Thyroid gland (tissue), 4 donors: ENCODE data around the gene HSPA1L.
"Not testable (repeated sequence)": the region's sequence is repeated elsewhere in the genome, so short reads cannot be mapped to it uniquely, and the experiment has no call there.

Experiments
- POLR2A ChIP-seq, 2 donors: fragments of 450-650 bp; IDR thresholded peaks; one replicate each; pipeline ENCODE4 v1.6.1; 2017; ENCODE audit warnings: antibody characterized with exemption in 2 of 2, mild to moderate bottlenecking in 2 of 2, moderate library complexity in 1 of 2
- TF ChIP-seq, protein P1 (sequence below), 6 experiments: fragments of 200-600 bp in 3 of 6; fragments of 450-650 bp in 3 of 6; sonication (generic) in 3 of 6; IDR thresholded peaks; one replicate each; pipeline ENCODE4 v1.5.1; 2016 to 2019; ENCODE audit warnings: antibody characterized with exemption in 6 of 6, mild to moderate bottlenecking in 2 of 6, inconsistent platforms in 1 of 6, moderate library complexity in 1 of 6

DNA sequence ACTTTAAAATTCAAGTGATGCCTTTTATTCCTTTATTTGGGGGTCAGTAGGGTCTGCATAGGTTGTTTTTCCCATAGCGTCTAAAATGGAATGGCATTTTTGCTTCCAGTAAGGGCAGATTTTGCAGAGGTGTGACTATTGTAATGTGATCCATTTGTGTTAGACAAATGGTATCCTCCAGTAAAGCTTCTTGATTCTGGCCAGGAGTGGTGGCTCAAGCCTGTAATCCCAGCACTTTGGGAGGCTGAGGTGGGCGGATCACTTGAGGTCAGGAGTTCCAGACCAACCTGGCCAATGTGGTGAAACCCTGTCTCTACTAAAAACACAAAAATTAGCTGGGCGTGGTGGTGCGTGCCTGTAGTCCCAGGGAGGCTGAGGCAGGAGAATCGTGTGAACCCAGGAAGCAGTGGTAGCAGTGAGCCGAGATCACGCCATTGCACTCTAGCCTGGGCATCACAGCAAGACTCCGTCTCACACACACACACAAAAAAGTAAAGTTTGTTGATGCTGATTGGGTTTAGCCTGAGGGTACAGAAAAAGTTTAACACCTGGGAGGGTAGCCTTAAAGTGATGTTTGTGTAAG lies 2.9 kb upstream of the HSPA1L start:
- TF ChIP-seq, protein P1, sequence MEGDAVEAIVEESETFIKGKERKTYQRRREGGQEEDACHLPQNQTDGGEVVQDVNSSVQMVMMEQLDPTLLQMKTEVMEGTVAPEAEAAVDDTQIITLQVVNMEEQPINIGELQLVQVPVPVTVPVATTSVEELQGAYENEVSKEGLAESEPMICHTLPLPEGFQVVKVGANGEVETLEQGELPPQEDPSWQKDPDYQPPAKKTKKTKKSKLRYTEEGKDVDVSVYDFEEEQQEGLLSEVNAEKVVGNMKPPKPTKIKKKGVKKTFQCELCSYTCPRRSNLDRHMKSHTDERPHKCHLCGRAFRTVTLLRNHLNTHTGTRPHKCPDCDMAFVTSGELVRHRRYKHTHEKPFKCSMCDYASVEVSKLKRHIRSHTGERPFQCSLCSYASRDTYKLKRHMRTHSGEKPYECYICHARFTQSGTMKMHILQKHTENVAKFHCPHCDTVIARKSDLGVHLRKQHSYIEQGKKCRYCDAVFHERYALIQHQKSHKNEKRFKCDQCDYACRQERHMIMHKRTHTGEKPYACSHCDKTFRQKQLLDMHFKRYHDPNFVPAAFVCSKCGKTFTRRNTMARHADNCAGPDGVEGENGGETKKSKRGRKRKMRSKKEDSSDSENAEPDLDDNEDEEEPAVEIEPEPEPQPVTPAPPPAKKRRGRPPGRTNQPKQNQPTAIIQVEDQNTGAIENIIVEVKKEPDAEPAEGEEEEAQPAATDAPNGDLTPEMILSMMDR (IDR thresholded peaks at IDR 0.05) = not testable (repeated sequence)
- TF ChIP-seq POLR2A (IDR thresholded peaks at IDR 0.05) = not testable (repeated sequence)
